Measurements from ENCODE around the gene ITGA2B.

GRCh38 chr17:44354582-44355561 lies 34.6 kb downstream of the ITGA2B start:
- no peak for TF ChIP-seq CTCF (conservative IDR thresholded peaks at IDR 0.05; ENCODE audit: low read depth, low read length)
- no peak for TF ChIP-seq EZH2 (IDR thresholded peaks at IDR 0.05; ENCODE audit: borderline replicate concordance, low read depth, low read length, poor library complexity, severe bottlenecking)

All from A673 (cell line).